Kasumi-1 (cell line): ENCODE data around the gene GPR152.
A peak's percentile ranks its signal among the peaks of the same experiment; 100 is the strongest.

ENCODE experiments used
- DNase-seq, 2 experiments: peaks; one replicate each; lab custom pipeline; 2025; lab: John Stamatoyannopoulos, UW

The GPR152 gene

GRCh38 chr11:67423891-67424613 lies 28.5 kb downstream of the GPR152 start:
- no peak for DNase-seq

- no peak for DNase-seq
These were observed 29.1 kb downstream of the GPR152 start for GRCh38 chr11:67423466-67423865.

- DNase-seq: no peak
These were observed 29.6 kb downstream of the GPR152 start for GRCh38 chr11:67422891-67423290.

DNA sequence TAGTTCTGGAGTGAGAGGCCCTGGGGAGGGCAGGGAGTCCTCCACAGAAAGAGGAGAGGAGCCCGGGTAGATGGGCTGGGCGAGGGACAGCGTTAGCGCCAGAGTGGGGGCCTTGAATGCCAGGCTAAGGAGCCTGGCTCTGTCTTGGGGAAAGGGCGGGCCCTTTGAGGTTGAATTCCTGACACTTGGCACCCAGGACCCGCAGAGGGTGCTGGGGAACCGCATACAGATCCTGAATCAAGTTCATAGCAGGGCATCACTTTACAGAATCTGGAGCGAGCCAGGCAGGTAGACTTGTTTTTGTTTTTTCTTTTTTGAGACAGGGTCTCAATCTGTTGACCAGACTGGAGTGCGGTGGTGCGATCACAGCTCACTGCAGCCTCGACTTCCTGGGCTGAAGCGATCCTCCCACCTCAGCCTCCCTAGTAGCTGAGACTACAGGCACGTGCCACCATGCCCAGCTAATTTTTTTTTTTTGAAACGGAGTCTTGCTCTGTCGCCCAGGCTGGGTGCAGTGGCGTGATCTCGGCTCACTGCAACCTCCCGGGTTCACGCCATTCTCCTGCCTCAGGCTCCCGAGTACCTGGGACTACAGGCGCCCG lies 31.0 kb downstream of the GPR152 start:
- DNase-seq: no peak

GRCh38 chr11:67420646-67421429 lies 31.7 kb downstream of the GPR152 start:
- DNase-seq: peak; percentile 89 to 90

DNA sequence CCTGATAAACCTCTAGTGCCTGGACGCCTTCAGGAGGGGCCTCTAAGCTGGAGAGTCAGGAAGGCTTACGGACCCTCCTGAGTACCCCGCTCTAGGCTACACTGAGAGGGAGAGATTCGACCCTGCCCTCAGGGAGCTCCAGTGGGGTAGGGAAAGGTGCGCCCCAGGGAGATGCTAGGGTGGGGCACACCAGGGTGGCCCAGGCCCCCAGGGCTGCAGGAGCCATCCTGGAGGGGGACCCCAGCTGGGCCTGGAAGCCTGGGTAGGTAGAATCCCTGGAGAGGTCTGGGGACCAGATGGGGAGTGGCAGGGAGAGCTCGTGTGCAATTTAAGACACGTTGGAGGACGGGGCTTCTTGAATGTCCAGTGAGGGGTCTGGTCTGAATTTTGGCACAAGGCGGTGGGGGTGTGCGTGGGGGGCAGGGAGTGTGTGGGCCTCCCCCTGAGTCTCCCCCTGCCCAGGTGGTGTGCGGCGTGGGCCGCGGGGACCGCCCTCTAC lies 32.3 kb downstream of the GPR152 start:
- DNase-seq: no peak

DNA sequence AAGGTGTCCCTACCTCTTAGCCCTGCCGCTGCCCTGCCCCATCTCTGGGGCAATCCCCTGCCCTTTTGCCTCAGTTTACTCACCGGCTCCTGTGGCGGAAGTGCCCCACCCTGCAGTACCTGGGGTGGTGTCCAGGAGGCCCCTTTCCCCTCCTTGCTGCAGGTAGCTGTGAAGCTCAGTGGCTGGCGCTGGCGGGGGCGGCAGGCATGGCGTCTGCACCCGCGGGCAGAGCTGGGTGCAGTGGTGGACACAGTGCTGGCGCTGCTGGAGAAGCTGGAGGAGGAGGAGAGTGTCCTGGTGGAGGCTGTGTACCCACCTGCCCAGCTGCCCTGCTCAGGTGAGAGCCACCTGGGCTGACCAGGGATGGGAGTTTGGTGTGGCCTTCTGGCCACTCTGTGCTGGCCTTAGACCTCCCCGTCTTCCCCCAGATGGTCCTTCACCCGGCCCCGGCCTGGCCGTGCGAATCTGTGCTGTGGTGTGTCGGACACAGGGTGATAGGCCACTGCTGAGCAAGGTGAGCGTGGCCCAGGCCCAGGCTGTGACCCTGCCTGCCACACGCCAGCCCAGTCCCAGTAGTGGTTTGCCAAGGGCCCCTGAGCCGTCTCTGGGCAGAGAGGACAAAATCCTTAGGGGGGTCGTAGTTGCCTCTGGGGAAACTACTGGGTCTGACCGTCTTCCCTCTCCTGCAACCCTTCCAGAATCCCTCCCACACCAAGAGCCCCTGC lies 33.0 kb downstream of the GPR152 start:
- DNase-seq: no peak

DNA sequence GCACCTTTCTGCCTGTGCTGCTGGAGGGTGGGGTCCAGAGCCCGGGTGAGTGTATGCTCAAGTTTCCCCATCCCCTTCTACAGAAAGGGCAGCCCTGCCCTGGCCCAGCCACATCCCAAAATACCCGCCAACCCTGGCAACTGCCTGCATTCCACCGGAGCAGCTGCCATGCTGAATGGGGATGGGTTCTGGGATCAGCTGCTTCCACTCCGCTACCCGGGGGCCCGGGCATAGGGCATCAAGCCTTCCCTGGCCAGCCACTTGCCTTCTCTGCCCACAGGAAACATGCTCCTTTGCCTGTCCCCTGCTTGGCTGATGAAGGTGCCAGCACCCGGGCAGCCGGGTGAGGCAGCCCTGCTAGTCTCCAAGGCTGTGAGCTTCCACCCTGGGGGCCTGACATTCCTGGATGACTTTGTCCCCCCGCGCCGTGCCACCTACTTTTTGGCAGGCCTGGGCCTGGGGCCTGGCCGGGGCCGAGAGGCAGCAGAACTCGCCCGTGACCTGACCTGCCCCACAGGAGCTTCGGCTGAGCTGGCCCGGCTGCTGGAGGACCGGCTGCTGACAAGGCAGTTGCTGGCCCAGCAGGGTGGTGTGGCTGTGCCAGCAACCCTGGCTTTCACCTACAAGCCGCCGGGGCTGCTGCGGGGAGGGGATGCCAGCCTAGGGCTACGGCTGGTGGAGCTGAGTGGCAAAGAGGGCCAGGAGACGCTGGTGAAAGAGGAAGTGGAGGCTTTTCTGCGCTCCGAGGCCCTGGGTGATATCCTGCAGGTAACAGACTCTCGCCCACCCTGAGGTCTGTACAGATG lies 33.9 kb downstream of the GPR152 start:
- peak; percentile 19 to 41 for DNase-seq

GRCh38 chr11:67417425-67417824 lies 35.1 kb downstream of the GPR152 start:
- DNase-seq: no peak

DNA sequence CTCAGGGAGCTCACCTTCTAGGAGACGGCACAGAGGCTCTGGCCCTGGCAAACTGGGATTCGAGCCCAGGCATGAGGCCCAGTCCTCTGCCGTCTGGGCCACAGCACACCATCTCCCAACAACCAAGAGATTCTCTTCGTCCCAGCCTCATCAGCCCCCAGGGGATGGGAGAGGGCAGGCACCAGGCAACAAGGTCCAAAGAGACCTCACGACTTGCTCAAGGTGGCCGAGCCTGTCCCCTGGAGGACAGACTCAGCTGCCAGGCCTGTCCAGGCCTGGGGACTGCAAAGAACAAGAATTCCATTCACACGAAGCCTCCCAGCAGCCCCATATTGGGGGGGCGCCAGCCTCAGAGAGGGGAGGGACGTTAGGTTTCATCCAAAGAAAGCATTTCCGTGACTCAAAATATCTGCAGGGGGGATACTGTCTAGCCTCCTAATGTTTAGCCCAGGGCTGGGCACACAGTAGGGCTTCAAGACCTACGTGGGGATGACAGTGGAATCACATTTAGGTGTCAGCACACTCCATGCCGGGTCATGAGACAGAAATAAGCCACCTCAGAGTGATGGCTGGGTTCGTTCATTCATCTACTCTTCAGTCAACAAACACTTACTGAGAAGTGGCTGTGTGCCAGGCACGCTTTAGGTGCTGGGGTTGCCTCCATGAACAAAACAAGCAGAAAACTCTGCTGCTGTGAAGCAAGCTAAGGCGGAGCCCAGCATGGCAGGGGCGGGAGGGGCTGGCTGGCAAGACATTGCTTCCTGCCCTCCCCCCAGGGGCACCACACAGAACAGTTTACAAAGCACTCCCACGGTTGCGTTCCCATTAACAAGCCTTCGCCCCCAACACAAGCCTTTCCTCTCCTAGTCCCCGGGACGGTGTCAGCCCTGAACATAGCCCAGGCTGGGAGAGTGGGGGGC lies 35.9 kb downstream of the GPR152 start:
- DNase-seq: no peak

DNA sequence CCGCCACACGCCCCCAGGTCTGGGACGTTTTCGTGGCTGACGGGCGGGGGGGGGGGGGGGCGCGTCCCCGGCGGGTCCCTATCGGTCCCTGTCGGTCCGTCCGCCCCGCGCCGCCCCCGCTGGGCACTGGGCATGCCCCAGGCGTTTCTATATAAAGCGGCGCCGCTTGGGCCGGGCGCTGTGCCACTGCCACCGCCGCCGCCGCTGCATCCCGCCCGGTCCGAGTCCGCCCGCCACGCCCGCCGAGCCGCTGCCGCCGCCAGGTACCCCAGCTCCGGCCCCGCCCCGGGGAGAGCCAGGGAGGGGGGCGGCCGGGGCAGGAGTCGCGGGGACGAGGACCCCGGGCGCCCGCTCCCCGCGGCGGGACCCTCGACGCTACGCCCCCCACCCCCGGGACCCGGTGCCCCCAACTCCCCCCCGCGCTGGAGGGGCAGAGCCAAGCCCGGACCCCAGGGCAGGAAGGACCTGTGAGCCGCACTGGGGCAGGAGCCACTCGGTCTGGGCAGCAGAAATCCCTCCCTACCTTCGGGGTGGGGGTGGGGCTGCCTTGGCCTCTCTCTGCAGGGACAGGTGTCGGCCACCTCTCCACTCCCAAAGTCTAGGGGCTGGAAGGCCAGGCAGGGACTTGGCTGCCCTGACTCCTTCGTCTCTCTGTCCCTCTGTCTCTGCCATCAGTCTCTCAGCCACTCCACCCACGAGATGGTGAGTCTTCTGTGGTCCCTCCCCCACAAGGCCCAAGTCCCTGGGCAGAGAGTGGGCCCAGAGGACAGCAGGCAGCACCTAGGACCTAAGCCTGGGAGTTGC lies 36.8 kb downstream of the GPR152 start, which contains the start of gene CARNS1:
TSS of gene CARNS1 (plus strand) at position 178 of the 804 bp plus-strand sequence. CDS start at position 700, 522 bp downstream.
- DNase-seq: no peak

- no peak for DNase-seq
These were observed 39.2 kb downstream of the GPR152 start for GRCh38 chr11:67413266-67413849.

- no peak for DNase-seq
These were observed 39.9 kb downstream of the GPR152 start for GRCh38 chr11:67412495-67413179.

DNA sequence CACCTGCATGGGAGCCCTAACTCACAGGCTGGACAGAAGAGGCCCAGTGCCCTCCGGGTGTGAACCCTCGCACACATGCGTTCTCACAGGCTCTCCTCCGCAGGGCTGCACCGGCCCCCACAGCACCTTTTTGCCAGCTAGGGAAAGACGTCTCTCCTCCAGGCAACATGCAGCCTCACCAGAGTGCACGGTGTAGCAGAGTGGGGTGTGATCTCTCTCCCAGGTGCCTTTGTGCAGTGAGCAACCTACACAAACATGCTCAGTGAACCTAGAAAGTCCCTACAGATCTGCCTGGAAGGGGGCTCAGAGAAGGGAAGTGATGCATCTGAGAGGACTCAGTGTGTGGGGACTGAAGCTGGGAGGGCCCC lies 40.8 kb downstream of the GPR152 start:
- DNase-seq: no peak

GRCh38 chr11:67410984-67411784 lies 41.3 kb downstream of the GPR152 start:
- DNase-seq: no peak

DNA sequence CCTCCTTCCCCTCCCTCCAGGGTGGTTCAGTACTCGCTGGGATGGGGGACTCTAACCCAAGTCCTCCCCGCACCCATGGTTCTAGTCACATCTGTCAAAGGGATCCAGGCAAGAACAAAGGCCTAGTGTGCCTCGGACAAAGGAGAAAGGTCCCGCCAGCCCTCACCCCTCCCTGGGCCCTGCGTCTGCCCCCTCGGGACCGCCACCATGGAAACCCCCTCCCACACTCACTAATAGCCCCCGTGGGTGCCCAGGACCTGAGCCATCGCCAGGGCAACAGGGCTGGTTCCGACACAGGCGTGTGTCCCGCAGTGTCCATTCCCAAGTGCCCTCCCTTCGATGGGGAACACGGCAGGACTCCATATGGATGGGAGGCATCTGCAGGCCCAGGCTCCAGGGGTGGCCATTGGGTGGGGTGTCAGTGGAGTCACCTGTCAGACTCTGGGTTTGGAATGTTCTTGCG lies 42.1 kb downstream of the GPR152 start:
- no peak for DNase-seq

GRCh38 chr11:67409781-67410368 lies 42.7 kb downstream of the GPR152 start:
- no peak for DNase-seq
